Measurements from ENCODE around the gene ELMO1.
A peak's percentile ranks its signal among the peaks of the same experiment; 100 is the strongest.

ELMO1 gene

GRCh38 chr7:36911788-36912187 lies 536.9 kb downstream of the ELMO1 start:
- DNase-seq (ENCODE audit: low spot score): no peak

GRCh38 chr7:36910859-36911258 lies 537.8 kb downstream of the ELMO1 start:
- no peak for DNase-seq (ENCODE audit: low spot score)

- no peak for DNase-seq (ENCODE audit: low spot score)
Observed at GRCh38 chr7:36910401-36910800, 538.3 kb downstream of the ELMO1 start.

- no peak for DNase-seq (ENCODE audit: low spot score)
Observed at GRCh38 chr7:36906956-36907635, 541.6 kb downstream of the ELMO1 start.

- DNase-seq (ENCODE audit: low spot score): no peak
Observed at GRCh38 chr7:36906448-36906847, 542.2 kb downstream of the ELMO1 start.

- no peak for DNase-seq (ENCODE audit: low spot score)
Observed at GRCh38 chr7:36905841-36906240, 542.8 kb downstream of the ELMO1 start.

GRCh38 chr7:36904802-36905201 lies 543.9 kb downstream of the ELMO1 start:
- no peak for DNase-seq (ENCODE audit: low spot score)

GRCh38 chr7:36904101-36904500 lies 544.6 kb downstream of the ELMO1 start:
- no peak for DNase-seq (ENCODE audit: low spot score)

- no peak for DNase-seq (ENCODE audit: low spot score)
Observed at GRCh38 chr7:36900988-36901710, 547.5 kb downstream of the ELMO1 start.

- no peak for DNase-seq (ENCODE audit: low spot score)
Observed at GRCh38 chr7:36898186-36898585, 550.5 kb downstream of the ELMO1 start.

- DNase-seq (ENCODE audit: low spot score): peak; percentile 9
Observed at GRCh38 chr7:36896956-36897590, 551.6 kb downstream of the ELMO1 start.

GRCh38 chr7:36896418-36896817 lies 552.2 kb downstream of the ELMO1 start:
- no peak for DNase-seq (ENCODE audit: low spot score)

- DNase-seq (ENCODE audit: low spot score): no peak
Observed at GRCh38 chr7:36895192-36895591, 553.5 kb downstream of the ELMO1 start.

GRCh38 chr7:36894190-36894589 lies 554.5 kb downstream of the ELMO1 start:
- no peak for DNase-seq (ENCODE audit: low spot score)

- no peak for DNase-seq (ENCODE audit: low spot score)
Observed at GRCh38 chr7:36889182-36889581, 559.5 kb downstream of the ELMO1 start.

- no peak for DNase-seq (ENCODE audit: low spot score)
Observed at GRCh38 chr7:36887969-36888368, 560.7 kb downstream of the ELMO1 start.

- no peak for DNase-seq (ENCODE audit: low spot score)
Observed at GRCh38 chr7:36887233-36887632, 561.4 kb downstream of the ELMO1 start.

GRCh38 chr7:36884910-36885309 lies 563.8 kb downstream of the ELMO1 start:
- DNase-seq (ENCODE audit: low spot score): no peak

- DNase-seq (ENCODE audit: low spot score): no peak
Observed at GRCh38 chr7:36884351-36884750, 564.3 kb downstream of the ELMO1 start.

GRCh38 chr7:36881233-36881874 lies 567.3 kb downstream of the ELMO1 start:
- no peak for DNase-seq (ENCODE audit: low spot score)

- peak; percentile 15 for DNase-seq (ENCODE audit: low spot score)
Observed at GRCh38 chr7:36880108-36880507, 568.6 kb downstream of the ELMO1 start.

GRCh38 chr7:36879021-36879420 lies 569.6 kb downstream of the ELMO1 start:
- no peak for DNase-seq (ENCODE audit: low spot score)

GRCh38 chr7:36878288-36878687 lies 570.4 kb downstream of the ELMO1 start:
- no peak for DNase-seq (ENCODE audit: low spot score)

Measured in iPS-NIHi11 (cell line).